HG03196 (cell line): ENCODE results near the gene SIX5.
"Not testable (repeated sequence)": the region's sequence is repeated elsewhere in the genome, so short reads cannot be mapped to it uniquely, and the experiment has no call there.

Experiments
- ATAC-seq: cut with Tn5 transposase; IDR thresholded peaks from one replicate; pipeline ENCODE4 v1.9.1; 2021; ENCODE audit not compliant: unreplicated experiment

SIX5 gene

GRCh38 chr19:45761714-45762113 lies 7.3 kb downstream of the SIX5 start:
- ATAC-seq = no peak

GRCh38 chr19:45758921-45759320 lies 10.1 kb downstream of the SIX5 start:
- ATAC-seq = no peak

- no peak for ATAC-seq
Measured at GRCh38 chr19:45757695-45758094, 11.4 kb downstream of the SIX5 start.

GRCh38 chr19:45754323-45754722 lies 14.7 kb downstream of the SIX5 start:
- no peak for ATAC-seq

GRCh38 chr19:45753548-45753947 lies 15.5 kb downstream of the SIX5 start:
- no peak for ATAC-seq

GRCh38 chr19:45752639-45753038 lies 16.4 kb downstream of the SIX5 start:
- no peak for ATAC-seq

GRCh38 chr19:45751483-45751882 lies 17.6 kb downstream of the SIX5 start:
- not testable (repeated sequence) for ATAC-seq

- no peak for ATAC-seq
Measured at GRCh38 chr19:45747513-45747912, 21.5 kb downstream of the SIX5 start.

- no peak for ATAC-seq
Measured at GRCh38 chr19:45746866-45747265, 22.2 kb downstream of the SIX5 start.

GRCh38 chr19:45745606-45746005 lies 23.4 kb downstream of the SIX5 start:
- no peak for ATAC-seq

- no peak for ATAC-seq
Measured at GRCh38 chr19:45742969-45743368, 26.1 kb downstream of the SIX5 start.

GRCh38 chr19:45739498-45740439 lies 29.3 kb downstream of the SIX5 start:
- no peak for ATAC-seq

- ATAC-seq = no peak
Measured at GRCh38 chr19:45733160-45733810, 35.8 kb downstream of the SIX5 start, which contains the start of gene MEIOSIN. TSS of gene MEIOSIN (plus strand) at chr19:45733439. CDS start at chr19:45735377, 1,938 bp downstream.

GRCh38 chr19:45730368-45731288 lies 38.4 kb downstream of the SIX5 start, which contains the start of gene FBXO46:
TSS of gene FBXO46 (minus strand) at chr19:45730896. CDS start at chr19:45713495, 17,401 bp downstream.
- ATAC-seq = peak; percentile 85

- no peak for ATAC-seq
Measured at GRCh38 chr19:45729800-45730290, 39.2 kb downstream of the SIX5 start.

- ATAC-seq = not testable (repeated sequence)
Measured at GRCh38 chr19:45728683-45729082, 40.4 kb downstream of the SIX5 start.

- not testable (repeated sequence) for ATAC-seq
Measured at GRCh38 chr19:45720065-45720464, 49.0 kb downstream of the SIX5 start.

GRCh38 chr19:45717983-45718650 lies 50.9 kb downstream of the SIX5 start:
- no peak for ATAC-seq

- ATAC-seq = peak; percentile 93
Measured at GRCh38 chr19:45717131-45717982, 51.7 kb downstream of the SIX5 start.
